ENCODE data around the gene NMS. TPM values are rescaled to one million over a fixed set of nuclear protein-coding genes. Genes with fewer than 3 reads are reported as not detected.
A peak's percentile ranks its signal among the peaks of the same experiment; 100 is the strongest.

NMS gene
- total RNA-seq, 2 experiments from 2014 or later: not detected

- H4K20me1 ChIP-seq (ENCODE audit: insufficient read depth, low read length): no peaks in the 10 kb centered on the region
- POLR2A ChIA-PET: no interaction called here
- no peak overlapping the region for H3K27ac ChIP-seq (ENCODE audit: low read depth, low read length, poor library complexity, severe bottlenecking)
Measured at GRCh38 chr2:100427627-100428258, 42.5 kb upstream of the NMS start.

GRCh38 chr2:100429726-100430125 lies 40.6 kb upstream of the NMS start:
- intact Hi-C loops (cut with micrococcal nuclease; ENCODE audit: unreplicated experiment): no loop called here
- H3K4me3 ChIP-seq (ENCODE audit: low read depth, low read length, poor library complexity, severe bottlenecking): no peak overlapping the region
- no peaks in the 10 kb centered on the region for H3K4me1 ChIP-seq (ENCODE audit: insufficient read depth, low read length, poor library complexity, severe bottlenecking)
- no peak for DNase-seq (ENCODE audit: low spot score)
- no peaks in the 10 kb centered on the region for H3K9me2 ChIP-seq (ENCODE audit: insufficient read depth, low read length)
- H3K27ac ChIP-seq (ENCODE audit: low read depth, low read length, poor library complexity, severe bottlenecking): no peak overlapping the region
- H3K4me2 ChIP-seq (ENCODE audit: low read length): no peak overlapping the region
- ChIA-PET CTCF (ENCODE audit: unreplicated experiment) (no interaction called here), POLR2A (no interaction called here)
- no peaks in the 10 kb centered on the region for H3K79me2 ChIP-seq (ENCODE audit: insufficient read depth, low read depth, low read length)
- H2AFZ ChIP-seq (ENCODE audit: low read length): no peak overlapping the region
- BruUV-seq (replicated peaks): no TSS peak
- peaks cover 15% of the 10 kb centered on the region for H3K9me3 ChIP-seq (ENCODE audit: low read length)
- no peaks in the 10 kb centered on the region for H4K20me1 ChIP-seq (ENCODE audit: insufficient read depth, low read length)
- H3K36me3 ChIP-seq (ENCODE audit: insufficient read depth, low read length): no peaks in the 10 kb centered on the region
- TF ChIP-seq EZH2phosphoT487 (IDR thresholded peaks at IDR 0.05; ENCODE audit: borderline replicate concordance, low read depth, low read length): no peak
- no peak for TF ChIP-seq CTCF (conservative IDR thresholded peaks at IDR 0.05; ENCODE audit: low read length)

More at GRCh38 chr2:100427627-100428258, 42.5 kb upstream of the NMS start:
- Histone ChIP-seq H3K9me3 (ENCODE audit: low read length) (peaks cover 15% of the 10 kb centered on the region), H3K4me3 (ENCODE audit: low read depth, low read length, poor library complexity, severe bottlenecking) (no peak overlapping the region), H2AFZ (ENCODE audit: low read length) (no peak overlapping the region), H3K9me2 (ENCODE audit: insufficient read depth, low read length) (no peaks in the 10 kb centered on the region), H3K4me2 (ENCODE audit: low read length) (no peak overlapping the region), H3K4me1 (ENCODE audit: insufficient read depth, low read length, poor library complexity, severe bottlenecking) (no peaks in the 10 kb centered on the region), H3K36me3 (ENCODE audit: insufficient read depth, low read length) (no peaks in the 10 kb centered on the region), H3K79me2 (ENCODE audit: insufficient read depth, low read depth, low read length) (no peaks in the 10 kb centered on the region)
- CTCF ChIA-PET (ENCODE audit: unreplicated experiment): no interaction called here
- intact Hi-C loops (cut with micrococcal nuclease; ENCODE audit: unreplicated experiment): no loop called here
- TF ChIP-seq CTCF (conservative IDR thresholded peaks at IDR 0.05; ENCODE audit: low read length): peak; percentile 78
- TF ChIP-seq EZH2phosphoT487 (IDR thresholded peaks at IDR 0.05; ENCODE audit: borderline replicate concordance, low read depth, low read length): no peak
- DNase-seq (ENCODE audit: low spot score): peak; percentile 63
- no TSS peak for BruUV-seq (replicated peaks)

- H4K20me1 ChIP-seq (ENCODE audit: insufficient read depth, low read length): no peaks in the 10 kb centered on the region
- no peaks in the 10 kb centered on the region for H3K9me2 ChIP-seq (ENCODE audit: insufficient read depth, low read length)
- CTCF ChIA-PET (ENCODE audit: unreplicated experiment): no interaction called here
- intact Hi-C loops (cut with micrococcal nuclease; ENCODE audit: unreplicated experiment): no loop called here
- H3K36me3 ChIP-seq (ENCODE audit: insufficient read depth, low read length): no peaks in the 10 kb centered on the region
- POLR2A ChIA-PET: interaction anchor here (0.6 kb wide), 1 partner anchor 555 kb away, joined by 3 read pairs; no protein-coding TSS in a partner anchor
- H3K9me3 ChIP-seq (ENCODE audit: low read length): no peaks in the 10 kb centered on the region
- no peak overlapping the region for H3K4me2 ChIP-seq (ENCODE audit: low read length)
- H3K4me1 ChIP-seq (ENCODE audit: insufficient read depth, low read length, poor library complexity, severe bottlenecking): no peaks in the 10 kb centered on the region
- no peaks in the 10 kb centered on the region for H3K79me2 ChIP-seq (ENCODE audit: insufficient read depth, low read depth, low read length)
- H3K27ac ChIP-seq (ENCODE audit: low read depth, low read length, poor library complexity, severe bottlenecking): no peak overlapping the region
- BruUV-seq (replicated peaks): no TSS peak
- DNase-seq (ENCODE audit: low spot score): no peak
- H3K4me3 ChIP-seq (ENCODE audit: low read depth, low read length, poor library complexity, severe bottlenecking): no peak overlapping the region
- H2AFZ ChIP-seq (ENCODE audit: low read length): no peak overlapping the region
- TF ChIP-seq EZH2phosphoT487 (IDR thresholded peaks at IDR 0.05; ENCODE audit: borderline replicate concordance, low read depth, low read length) (no peak), CTCF (conservative IDR thresholded peaks at IDR 0.05; ENCODE audit: low read length) (no peak)
Measured at GRCh38 chr2:100437751-100438150, 32.5 kb upstream of the NMS start.
